GM10248 (cell line): ENCODE results near the gene LDB1.

ENCODE experiments used
- CTCF ChIA-PET: fragments of 300-600 bp; sonication (Branson Sonifier 250); formaldehyde crosslinking; extraction: SDS; loops from one replicate; lab custom pipeline; 2021; ENCODE audit warnings: antibody characterized with exemption; lab: Yijun Ruan, JAX
- POLR2A ChIA-PET: fragments of 350-650 bp; sonication (Branson Sonifier 250); formaldehyde crosslinking; extraction: SDS; loops from one replicate; lab custom pipeline; 2020; ENCODE audit warnings: antibody characterized with exemption; lab: Yijun Ruan, JAX
- DNase-seq: peaks from one replicate; pipeline ENCODE4 v3.0.0; 2012; ENCODE audit errors: extremely low spot score
- CTCF ChIP-seq: IDR thresholded peaks from 2 replicates; pipeline ENCODE4 v1.5.1; 2012; ENCODE audit warnings: mild to moderate bottlenecking, low read depth; ENCODE audit errors: extremely low read depth, missing control alignments, control extremely low read depth

The LDB1 gene

GRCh38 chr10:102121739-102122372, 1.7 kb upstream of the LDB1 start:
- CTCF ChIA-PET = interaction anchor here (1.9 to 3.9 kb wide), 3 partner anchors 8 to 49 kb away, joined by 6 to 33 read pairs (median 9); partner anchors contain the start of gene PPRC1
- no peak for DNase-seq
- TF ChIP-seq CTCF = no peak
- POLR2A ChIA-PET = no interaction called here

GRCh38 chr10:102120991-102121738, 997 bp upstream of the LDB1 start:
- no peak for TF ChIP-seq CTCF
- CTCF ChIA-PET = interaction anchor here (3.9 kb wide), 1 partner anchor 10 kb away, joined by 33 read pairs; the partner anchor contains the start of gene PPRC1
- DNase-seq = no peak
- POLR2A ChIA-PET = no interaction called here

- DNase-seq = peak; percentile 82
- POLR2A ChIA-PET = no interaction called here
- no peak for TF ChIP-seq CTCF
- CTCF ChIA-PET = interaction anchor here (0.9 to 3.8 kb wide), 8 partner anchors 10 to 301 kb away, joined by 3 to 21 read pairs (median 4); partner anchors contain the start of genes OGA and PPRC1
These were observed 589 bp downstream of the LDB1 start for GRCh38 chr10:102119417-102120141.

GRCh38 chr10:102118867-102119266, 1.3 kb downstream of the LDB1 start:
- DNase-seq = no peak
- no peak for TF ChIP-seq CTCF
- ChIA-PET CTCF (interaction anchor here (0.9 to 3.8 kb wide), 9 partner anchors 10 to 301 kb away, joined by 3 to 21 read pairs (median 4); partner anchors contain the start of genes OGA and PPRC1), POLR2A (interaction anchor here (0.6 kb wide), 1 partner anchor 144 kb away, joined by 6 read pairs; no protein-coding TSS in a partner anchor)

- CTCF ChIA-PET = interaction anchor here (1.3 to 3.8 kb wide), 6 partner anchors 8 to 45 kb away, joined by 3 to 21 read pairs (median 6); partner anchors contain the start of gene PPRC1
- TF ChIP-seq CTCF = peak; percentile 25
- peak; percentile 45 for DNase-seq
- POLR2A ChIA-PET = no interaction called here
These were observed 2.6 kb downstream of the LDB1 start for GRCh38 chr10:102117391-102118159.
